Ovary (tissue), 9 donors: Measurements from ENCODE around the gene CASK. TPM values are rescaled to one million over a fixed set of nuclear protein-coding genes. Genes with fewer than 3 reads are reported as not detected.

Experiments used
- DNase-seq, 5 donors: peaks; one replicate each; pipeline ENCODE4 v3.0.0-alpha.2; 2019 to 2020
- H3K27ac ChIP-seq, 2 donors: fragments of 200-600 bp; one replicate each; pipeline versions ENCODE4 v1.5.1 to v1.8.0; 2019 to 2022
- H3K27me3 ChIP-seq: fragments of 200-600 bp; one replicate; pipeline ENCODE4 v1.8.0; 2022
- H3K36me3 ChIP-seq: fragments of 200-600 bp; sonication (generic); one replicate; pipeline ENCODE4 v1.5.1; 2019
- H3K4me1 ChIP-seq: one replicate; pipeline ENCODE4 v1.8.1; 2013; ENCODE audit warnings: mild to moderate bottlenecking, moderate library complexity; ENCODE audit not compliant: insufficient read depth
- H3K4me3 ChIP-seq: fragments of 200-600 bp; sonication (generic); one replicate; pipeline ENCODE4 v1.5.1; 2017
- H3K9me3 ChIP-seq, 2 donors: fragments of 200-600 bp in 1 of 2; sonication (generic) in 1 of 2; one replicate each; pipeline versions ENCODE4 v1.5.1 to v1.8.1; 2013 to 2019; ENCODE audit warnings: mild to moderate bottlenecking in 1 of 2, moderate library complexity in 1 of 2
- CTCF ChIP-seq, 3 donors: fragments of 450-650 bp in 2 of 3; fragments of 200-600 bp in 1 of 3; IDR thresholded peaks; one replicate each; pipeline versions ENCODE4 v1.5.1 to v1.8.0; 2016 to 2022; ENCODE audit warnings: antibody characterized with exemption in 3 of 3, mild to moderate bottlenecking in 1 of 3
- EP300 ChIP-seq: sonication (generic); formaldehyde crosslinking; IDR thresholded peaks from one replicate; pipeline ENCODE4 v1.6.1; 2017; ENCODE audit warnings: antibody characterized with exemption
- POLR2A ChIP-seq: fragments of 450-650 bp; IDR thresholded peaks from one replicate; pipeline ENCODE4 v1.6.1; 2017; ENCODE audit warnings: antibody characterized with exemption, mild to moderate bottlenecking, moderate library complexity
- WGBS, 3 donors: extraction: QIAGEN DNeasy Blood & Tissue Kit in 1 of 3; methylation state at CpG; one replicate each; pipeline versions ENCODE4 v1.1.5 to v1.1.7; 2013 to 2017; 5-methylcytosine and 5-hydroxymethylcytosine counted together
- intact Hi-C, 4 donors: fragments of 100-400 bp; cut with DNase I; formaldehyde crosslinking; loops; one replicate each; pipeline versions ENCODE4 v1.11.0 to v1.15.1; 2022 to 2023
- polyA plus RNA-seq, 2 donors: library from polyadenylated mRNA; stranded (reverse); fragments of 200-250 nt in 1 of 2; fragments of 350-450 nt in 1 of 2; fragmentation: Illumina TruSeq in 1 of 2; extraction: RNeasy Lipid Tissue Mini Kit (QIAGEN cat#74804) in 1 of 2; gene quantifications; one replicate each; pipeline ENCODE4 v1.2.3, GENCODE V29; 2013 to 2014
- total RNA-seq, 7 donors: library from RNA; depleted of rRNA in 2 of 7; stranded (reverse); fragments of >200 nt in 2 of 7; fragmentation: NEBNext Ultra II Directional in 3 of 7; extraction: Animal tissue kit (Norgen Biotek cat#: 25700) in 3 of 7; gene quantifications; one replicate each; pipeline versions ENCODE4 v1.1.0 to v1.2.4, GENCODE V29; 2016 to 2023
- donor health status: DM: no; HTN: no; CAD: no; lungs with moderate emphysema.
- donor health status: DM: no; HTN: no; CAD: no.
- donor health status: Bipolar disorder and iron deficiency.
- donor health status: DM: yes; HTN: yes; CAD: no.
- donor health status: DM: no; HTN: no; CAD: no.
- donor health status: DM: yes; HTN: yes; CAD: no.

The CASK gene
- total and polyA plus RNA-seq, 9 donors: 11.3 to 70.9 (median 36.8) TPM

- intact Hi-C loops: no loop called here
- H3K27me3 ChIP-seq: no peaks in the 10 kb centered on the region
- no peak overlapping the region for H3K4me3 ChIP-seq
- no peaks in the 10 kb centered on the region for H3K36me3 ChIP-seq
- H3K9me3 ChIP-seq: no peaks in the 10 kb centered on the region
- no peak overlapping the region for H3K27ac ChIP-seq
- TF ChIP-seq POLR2A: no peak
- TF ChIP-seq CTCF (IDR thresholded peaks at IDR 0.05): no peak
- TF ChIP-seq EP300: no peak
- no peaks in the 10 kb centered on the region for H3K4me1 ChIP-seq
- no peak for DNase-seq
These were observed 253.2 kb downstream of the CASK start for GRCh38 chrX:41670112-41670511.

- no peak overlapping the region for H3K27ac ChIP-seq
- no peaks in the 10 kb centered on the region for H3K27me3 ChIP-seq
- intact Hi-C loops: no loop called here
- TF ChIP-seq CTCF (IDR thresholded peaks at IDR 0.05) (no peak), POLR2A (no peak), EP300 (no peak)
- no peaks in the 10 kb centered on the region for H3K9me3 ChIP-seq
- no peak overlapping the region for H3K4me3 ChIP-seq
- 79 to 87% (median 86%) methylated on average over 3 of the region's 3 CpGs for WGBS, 3 donors
- no peaks in the 10 kb centered on the region for H3K4me1 ChIP-seq
- no peaks in the 10 kb centered on the region for H3K36me3 ChIP-seq
- DNase-seq: no peak
These were observed 255.7 kb downstream of the CASK start for GRCh38 chrX:41667631-41668030.

- Histone ChIP-seq H3K4me3 (no peak overlapping the region), H3K4me1 (no peaks in the 10 kb centered on the region), H3K9me3 (no peaks in the 10 kb centered on the region), H3K27me3 (no peaks in the 10 kb centered on the region), H3K36me3 (no peaks in the 10 kb centered on the region), H3K27ac (no peak overlapping the region)
- TF ChIP-seq CTCF (IDR thresholded peaks at IDR 0.05): no peak
- no peak for TF ChIP-seq POLR2A
- TF ChIP-seq EP300: no peak
- 44 to 50% (median 46%) methylated on average over 1 of the region's 1 CpG for WGBS, 3 donors
- intact Hi-C loops: no loop called here
- DNase-seq: no peak
These were observed 257.1 kb downstream of the CASK start for GRCh38 chrX:41666251-41666650.

DNA sequence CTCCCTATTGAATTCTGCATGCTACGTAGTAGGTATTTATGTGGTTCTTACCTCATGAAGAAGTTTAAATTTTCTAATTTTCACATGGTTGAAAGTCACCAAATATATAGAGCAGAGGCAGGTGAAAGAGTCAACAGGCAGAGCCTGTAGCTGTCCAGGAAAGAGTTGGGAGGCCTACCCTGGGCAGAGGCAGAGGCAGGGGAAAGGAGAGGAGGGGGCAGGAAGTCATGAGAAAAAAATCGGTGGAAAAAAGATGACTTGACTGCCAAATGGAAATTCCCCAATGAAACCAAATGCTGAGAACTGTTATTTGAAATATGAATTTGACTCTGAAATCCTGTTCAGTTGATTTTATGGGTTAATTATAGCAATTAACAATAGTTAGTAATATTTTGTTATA, 257.7 kb downstream of the CASK start:
- TF ChIP-seq CTCF (IDR thresholded peaks at IDR 0.05): no peak
- TF ChIP-seq POLR2A: no peak
- no peak for TF ChIP-seq EP300
- 71 to 79% (median 73%) methylated on average over 2 of the region's 2 CpGs for WGBS, 3 donors
- Histone ChIP-seq H3K4me3 (no peak overlapping the region), H3K27ac (no peak overlapping the region), H3K9me3 (no peaks in the 10 kb centered on the region), H3K27me3 (no peaks in the 10 kb centered on the region), H3K36me3 (no peaks in the 10 kb centered on the region), H3K4me1 (no peaks in the 10 kb centered on the region)
- DNase-seq: no peak
- intact Hi-C loops: no loop called here

DNA sequence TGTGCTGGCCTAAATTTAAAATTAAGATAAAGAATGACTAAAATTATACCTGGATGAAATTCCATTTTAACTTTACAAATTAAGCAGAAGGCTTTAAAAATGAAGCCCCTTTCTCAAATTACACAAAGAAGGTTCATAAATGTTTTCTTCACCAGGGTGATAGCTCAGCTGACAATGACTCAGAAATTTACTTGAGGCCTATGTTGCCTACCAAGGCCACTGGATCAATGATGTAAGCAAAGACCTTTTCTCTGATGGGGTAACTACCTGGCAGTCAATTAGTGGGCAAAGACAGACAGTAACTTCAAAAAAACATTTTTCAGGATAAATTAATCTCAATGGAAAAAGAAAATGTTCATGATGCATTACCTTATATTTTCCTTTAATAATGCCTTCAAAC, 258.4 kb downstream of the CASK start:
- H3K9me3 ChIP-seq: no peaks in the 10 kb centered on the region
- H3K27me3 ChIP-seq: no peaks in the 10 kb centered on the region
- no peaks in the 10 kb centered on the region for H3K36me3 ChIP-seq
- no peak overlapping the region for H3K4me3 ChIP-seq
- no peak overlapping the region for H3K27ac ChIP-seq
- H3K4me1 ChIP-seq: no peaks in the 10 kb centered on the region
- intact Hi-C loops: no loop called here
- no peak for DNase-seq
- TF ChIP-seq CTCF (IDR thresholded peaks at IDR 0.05) (no peak), EP300 (no peak), POLR2A (no peak)
